Endothelial cell of umbilical vein (primary cell): ENCODE results near the gene STX8. TPM values are rescaled to one million over a fixed set of nuclear protein-coding genes. Genes with fewer than 3 reads are reported as not detected.

Experiments used
- BruUV-seq: library from RNA; stranded (reverse); fragments of 400-500 nt; replicated peaks from 2 replicates; lab custom pipeline; 2021; lab: Mats Ljungman, UMichigan
- CTCF ChIA-PET: fragments of 300-600, 350-600 bp; sonication (Branson Sonifier 250); formaldehyde crosslinking; loops from one replicate; lab custom pipeline; 2021; ENCODE audit warnings: antibody characterized with exemption, inconsistent platforms; lab: Charles Lee
- POLR2A ChIA-PET: fragments of 300-600, 350-600 bp; sonication (Branson Sonifier 250); formaldehyde crosslinking; loops from one replicate; lab custom pipeline; 2021; ENCODE audit warnings: antibody characterized with exemption, inconsistent platforms; lab: Charles Lee
- DNase-seq: peaks from one replicate; pipeline ENCODE4 v3.0.0-alpha.2; 2011; ENCODE audit warnings: low read depth, low spot score
- FAIRE-seq: peaks from 2 replicates; lab custom pipeline; 2011; peaks lifted over from hg19 to GRCh38; lab: Jason Lieb, UNC
- H2AFZ ChIP-seq: 2 replicates; pipeline ENCODE4 v1.6.0; 2012; ENCODE audit warnings: low read depth, low read length, control low read depth, inconsistent platforms
- H3K27ac ChIP-seq: 2 replicates; pipeline ENCODE4 v1.5.1; 2011; ENCODE audit warnings: low read depth, mild to moderate bottlenecking, control low read depth, low read length, moderate library complexity; ENCODE audit not compliant: insufficient read depth
- H3K27me3 ChIP-seq, 2 experiments: 2 replicates each; pipeline versions ENCODE4 v1.6.0 to v1.6.1; 2011; ENCODE audit warnings: low read length in 2 of 2, mixed read lengths in 1 of 2; ENCODE audit not compliant: control insufficient read depth in 2 of 2, insufficient read depth in 2 of 2
- H3K36me3 ChIP-seq, 2 experiments: 2 replicates in 1 of 2; 3 replicates in 1 of 2; pipeline ENCODE4 v1.5.1; 2011; ENCODE audit warnings: low read length in 2 of 2, mild to moderate bottlenecking in 1 of 2, moderate library complexity in 1 of 2; ENCODE audit not compliant: control insufficient read depth in 2 of 2, insufficient read depth in 2 of 2; ENCODE audit errors: extremely low read depth in 1 of 2
- H3K4me1 ChIP-seq: 3 replicates; pipeline ENCODE4 v1.5.1; 2011; ENCODE audit warnings: mild to moderate bottlenecking, low read length; ENCODE audit not compliant: control insufficient read depth, insufficient read depth; ENCODE audit errors: extremely low read depth
- H3K4me2 ChIP-seq: 2 replicates; pipeline ENCODE4 v1.6.1; 2011; ENCODE audit warnings: low read length, control low read depth, mixed read lengths; ENCODE audit not compliant: insufficient read depth
- H3K4me3 ChIP-seq, 3 experiments: fragments of 200-600 bp in 1 of 3; sonication (generic), shearing (Covaris generic) in 1 of 3; replicated peaks in 1 of 3; 2 replicates each; pipeline ENCODE4 v1.5.1; 2011 to 2016; ENCODE audit warnings: control low read depth in 3 of 3, low read length in 3 of 3, mild to moderate bottlenecking in 2 of 3, inconsistent platforms in 1 of 3, low read depth in 1 of 3, moderate library complexity in 1 of 3; ENCODE audit not compliant: insufficient read depth in 1 of 3
- H3K79me2 ChIP-seq: 2 replicates; pipeline ENCODE4 v1.6.0; 2012; ENCODE audit warnings: low read length, inconsistent platforms; ENCODE audit not compliant: control insufficient read depth, insufficient read depth
- H3K9ac ChIP-seq: replicated peaks from 2 replicates; pipeline ENCODE3; 2011; ENCODE audit warnings: low read length, control low read depth; ENCODE audit not compliant: insufficient read depth; ENCODE audit errors: extremely low read depth
- H3K9me1 ChIP-seq: replicated peaks from 3 replicates; pipeline ENCODE4 v1.6.0; 2011; ENCODE audit warnings: mild to moderate bottlenecking, low read length; ENCODE audit not compliant: control insufficient read depth, insufficient read depth; ENCODE audit errors: extremely low read depth
- H3K9me3 ChIP-seq: replicated peaks from 2 replicates; pipeline ENCODE4 v1.5.1; 2012; ENCODE audit warnings: low read length, inconsistent platforms; ENCODE audit not compliant: control insufficient read depth, insufficient read depth
- H4K20me1 ChIP-seq: replicated peaks from 2 replicates; pipeline ENCODE3; 2011; ENCODE audit warnings: mild to moderate bottlenecking, low read length; ENCODE audit not compliant: control insufficient read depth, insufficient read depth; ENCODE audit errors: extremely low read depth
- CTCF ChIP-seq, 2 donors: IDR thresholded peaks; 1 replicate in 1 of 2; 2 replicates in 1 of 2; pipeline ENCODE4 v1.5.1; 2011; ENCODE audit warnings: low read length in 2 of 2, mild to moderate bottlenecking in 2 of 2, moderate library complexity in 2 of 2, control low read depth in 1 of 2, inconsistent platforms in 1 of 2, low read depth in 1 of 2; ENCODE audit not compliant: insufficient read depth in 1 of 2; ENCODE audit errors: extremely low read depth in 1 of 2
- EZH2 ChIP-seq: IDR thresholded peaks from 2 replicates; pipeline ENCODE4 v1.6.1; 2012; ENCODE audit warnings: borderline replicate concordance, low read depth, mild to moderate bottlenecking, moderate library complexity, low read length, inconsistent platforms; ENCODE audit not compliant: severe bottlenecking
- FOS ChIP-seq: IDR thresholded peaks from 2 replicates; pipeline ENCODE4 v1.6.1; 2011; ENCODE audit warnings: mild to moderate bottlenecking, low read length, moderate library complexity, borderline replicate concordance; ENCODE audit not compliant: insufficient read depth
- GATA2 ChIP-seq: IDR thresholded peaks from 2 replicates; pipeline ENCODE4 v1.7.0; 2011; ENCODE audit warnings: low read depth, mild to moderate bottlenecking, moderate library complexity, mixed read lengths, low read length; ENCODE audit not compliant: insufficient read length, insufficient read depth
- JUN ChIP-seq: IDR thresholded peaks from 2 replicates; pipeline ENCODE4 v1.6.1; 2011; ENCODE audit warnings: borderline replicate concordance, low read depth; ENCODE audit not compliant: insufficient read length, insufficient read depth
- MAX ChIP-seq: IDR thresholded peaks from 2 replicates; pipeline ENCODE4 v1.6.1; 2011; ENCODE audit not compliant: insufficient read depth, insufficient read length
- MYC ChIP-seq: IDR thresholded peaks from one replicate; pipeline ENCODE4 v1.6.1; 2011; ENCODE audit warnings: mild to moderate bottlenecking, low read depth, low read length
- POLR2A ChIP-seq: IDR thresholded peaks from 2 replicates; pipeline ENCODE4 v1.6.1; 2012; ENCODE audit warnings: low read depth, mild to moderate bottlenecking, control low read depth, low read length
- POLR2AphosphoS5 ChIP-seq: IDR thresholded peaks from 2 replicates; pipeline ENCODE4 v1.6.1; 2012; ENCODE audit warnings: low read depth, mild to moderate bottlenecking, control low read depth, low read length, moderate library complexity; ENCODE audit not compliant: insufficient read depth
- dilution Hi-C: fragments of 300-500 bp; cut with MboI; formaldehyde crosslinking; loops from one replicate; pipeline ENCODE4 v1.15.0; 2019; ENCODE audit warnings: low sequenced_read_pairs; ENCODE audit not compliant: extremely low pct_ligation_motif_present
- intact Hi-C: fragments of 100-400 bp; cut with micrococcal nuclease; formaldehyde crosslinking; loops from one replicate; pipeline ENCODE4 v1.10.0; 2022
- polyA plus RNA-seq, 4 experiments: library from polyadenylated mRNA; depleted of rRNA in 3 of 4; stranded (reverse) in 3 of 4; unstranded in 1 of 4; fragments of >200 nt; gene quantifications; 2 replicates each; pipeline versions ENCODE4 v1.2.1 to v1.2.3, GENCODE V29; 2011 to 2012; ENCODE audit warnings: missing spikeins in 1 of 4
- total RNA-seq: library from RNA; stranded (reverse); gene quantifications from 2 replicates; pipeline ENCODE4 v1.2.3, GENCODE V29; 2021

STX8 gene
- total and polyA plus RNA-seq, 2 donors (not counting 3 experiments of a cell fraction or from before 2014, with no cell fraction given) = 25.9 to 67.3 TPM

- Histone ChIP-seq H3K4me3 (no peak overlapping the region), H3K36me3 (no peaks in the 10 kb centered on the region), H3K79me2 (no peaks in the 10 kb centered on the region), H3K27me3 (no peaks in the 10 kb centered on the region), H3K9ac (no peak overlapping the region), H3K4me2 (no peak overlapping the region), H2AFZ (no peak overlapping the region), H3K9me3 (no peaks in the 10 kb centered on the region), H3K9me1 (no peaks in the 10 kb centered on the region), H4K20me1 (no peaks in the 10 kb centered on the region), H3K27ac (no peak overlapping the region), H3K4me1 (peaks cover 5% of the 10 kb centered on the region)
- DNase-seq (peak; percentile 45), FAIRE-seq (peak; percentile 70)
- POLR2A ChIA-PET = no interaction called here
- no TSS peak for BruUV-seq
- CTCF ChIA-PET = interaction anchor here (0.6 kb wide), 1 partner anchor 36 kb away, joined by 4 read pairs; no protein-coding TSS in a partner anchor
- dilution Hi-C loops (no loop called here), intact Hi-C loops (no loop called here)
- TF ChIP-seq MAX (no peak), POLR2A (no peak), EZH2 (no peak), JUN (no peak), FOS (no peak), MYC (no peak), POLR2AphosphoS5 (no peak), CTCF (IDR thresholded peaks at IDR 0.05; ENCODE audit: extremely low read depth in 1 of 2, insufficient read depth in 1 of 2, low read depth in 1 of 2, low read length in 2 of 2) (no peak), GATA2 (no peak)
Observed at GRCh38 chr17:9381068-9381467, 194.6 kb downstream of the STX8 start.
